ENCODE measurements around the gene IPO4. TPM values are rescaled to one million over a fixed set of nuclear protein-coding genes. Genes with fewer than 3 reads are reported as not detected.

Gene IPO4
- total and polyA plus RNA-seq, 2 experiments from 2014 or later, result 32.0 to 34.5 TPM

- no peak overlapping the region for H3K27ac ChIP-seq
- no peak overlapping the region for H3K4me3 ChIP-seq
- peaks cover 20% of the 10 kb centered on the region for H3K36me3 ChIP-seq
- DNase-seq (ENCODE audit: low read depth in 1 of 2, low spot score in 1 of 2), result no peak
- no peaks in the 10 kb centered on the region for H3K27me3 ChIP-seq
- H3K9me3 ChIP-seq (ENCODE audit: low read depth), result no peaks in the 10 kb centered on the region
- TF ChIP-seq CTCF (IDR thresholded peaks at IDR 0.05; ENCODE audit: low read depth, low read length), result no peak
- H3K4me1 ChIP-seq (ENCODE audit: low read depth), result no peaks in the 10 kb centered on the region
Measured at GRCh38 chr14:24190416-24190815, 1.8 kb upstream of the IPO4 start.

- Histone ChIP-seq H3K36me3 (peaks cover 20% of the 10 kb centered on the region), H3K4me3 (no peak overlapping the region), H3K27ac (peak overlapping the region; percentile 63), H3K9me3 (ENCODE audit: low read depth) (no peaks in the 10 kb centered on the region), H3K27me3 (no peaks in the 10 kb centered on the region), H3K4me1 (ENCODE audit: low read depth) (no peaks in the 10 kb centered on the region)
- TF ChIP-seq CTCF (IDR thresholded peaks at IDR 0.05; ENCODE audit: low read depth, low read length), result no peak
- DNase-seq (ENCODE audit: low read depth in 1 of 2, low spot score in 1 of 2), result no peak
Measured at GRCh38 chr14:24189460-24189859, 844 bp upstream of the IPO4 start.

- H3K9me3 ChIP-seq (ENCODE audit: low read depth), result no peaks in the 10 kb centered on the region
- no peaks in the 10 kb centered on the region for H3K27me3 ChIP-seq
- H3K4me3 ChIP-seq, result no peak overlapping the region
- peak overlapping the region; percentile 63 for H3K27ac ChIP-seq
- DNase-seq (ENCODE audit: low read depth in 1 of 2, low spot score in 1 of 2), result no peak
- peaks cover 20% of the 10 kb centered on the region for H3K36me3 ChIP-seq
- no peak for TF ChIP-seq CTCF (IDR thresholded peaks at IDR 0.05; ENCODE audit: low read depth, low read length)
- H3K4me1 ChIP-seq (ENCODE audit: low read depth), result no peaks in the 10 kb centered on the region
Measured at GRCh38 chr14:24189059-24189375, 401 bp upstream of the IPO4 start.

- no peak for DNase-seq (ENCODE audit: low read depth in 1 of 2, low spot score in 1 of 2)
- Histone ChIP-seq H3K27me3 (no peaks in the 10 kb centered on the region), H3K36me3 (peaks cover 25% of the 10 kb centered on the region), H3K4me3 (no peak overlapping the region), H3K9me3 (ENCODE audit: low read depth) (no peaks in the 10 kb centered on the region), H3K27ac (peak overlapping the region; percentile 54), H3K4me1 (ENCODE audit: low read depth) (no peaks in the 10 kb centered on the region)
- no peak for TF ChIP-seq CTCF (IDR thresholded peaks at IDR 0.05; ENCODE audit: low read depth, low read length)
Measured at GRCh38 chr14:24187539-24187915, 1.1 kb downstream of the IPO4 start.

GRCh38 chr14:24186831-24187538, 1.6 kb downstream of the IPO4 start:
- TF ChIP-seq CTCF (IDR thresholded peaks at IDR 0.05; ENCODE audit: low read depth, low read length), result no peak
- H3K36me3 ChIP-seq, result peaks cover 21% of the 10 kb centered on the region
- no peaks in the 10 kb centered on the region for H3K9me3 ChIP-seq (ENCODE audit: low read depth)
- no peak overlapping the region for H3K4me3 ChIP-seq
- no peaks in the 10 kb centered on the region for H3K27me3 ChIP-seq
- no peak overlapping the region for H3K27ac ChIP-seq
- DNase-seq (ENCODE audit: low read depth in 1 of 2, low spot score in 1 of 2), result no peak
- H3K4me1 ChIP-seq (ENCODE audit: low read depth), result no peaks in the 10 kb centered on the region
